CD4-positive, alpha-beta T cell treated with Interleukin-15 for 4 hours (primary cell): ENCODE data around the gene WIPF1.
"Not testable (repeated sequence)": the region's sequence is repeated elsewhere in the genome, so short reads cannot be mapped to it uniquely, and the experiment has no call there.

Experiments used
- DNase-seq: peaks from one replicate; pipeline ENCODE4 v3.0.0-alpha.2; 2020; ENCODE audit warnings: low spot score

The WIPF1 gene

DNA sequence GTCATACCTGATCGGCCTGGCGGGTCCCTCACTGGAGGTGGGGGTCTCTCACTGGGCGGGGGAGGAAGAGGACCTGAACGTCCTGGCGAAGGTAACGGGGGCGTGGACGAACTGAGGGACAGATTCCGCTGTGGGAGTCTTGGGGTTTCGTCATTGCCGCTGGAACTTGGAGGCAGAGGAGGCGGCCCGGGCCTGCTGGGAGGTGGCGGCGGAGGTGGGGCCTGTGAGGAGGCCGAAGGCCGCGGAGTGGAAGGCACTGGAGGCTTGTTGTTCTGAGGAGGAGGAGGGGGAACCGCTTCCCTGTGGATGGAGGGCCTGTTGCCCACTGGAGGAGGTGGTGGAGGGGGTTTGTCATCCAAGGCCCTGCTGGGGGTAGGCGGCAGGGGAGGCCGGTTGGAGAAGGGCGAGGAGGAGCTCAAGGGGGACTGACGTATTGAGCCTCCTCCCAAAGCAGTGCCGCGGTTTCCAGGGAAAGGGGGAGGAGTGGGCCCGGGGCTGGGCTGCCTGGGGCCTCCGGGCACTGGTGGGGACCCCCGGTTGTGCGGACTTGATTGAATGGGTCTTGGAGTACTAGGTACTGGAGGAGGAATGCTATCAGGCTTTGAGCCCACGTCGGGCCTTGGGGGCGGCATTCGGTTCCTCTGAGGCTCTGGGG is 25.8 kb downstream of the WIPF1 start:
- DNase-seq, result no peak

DNA sequence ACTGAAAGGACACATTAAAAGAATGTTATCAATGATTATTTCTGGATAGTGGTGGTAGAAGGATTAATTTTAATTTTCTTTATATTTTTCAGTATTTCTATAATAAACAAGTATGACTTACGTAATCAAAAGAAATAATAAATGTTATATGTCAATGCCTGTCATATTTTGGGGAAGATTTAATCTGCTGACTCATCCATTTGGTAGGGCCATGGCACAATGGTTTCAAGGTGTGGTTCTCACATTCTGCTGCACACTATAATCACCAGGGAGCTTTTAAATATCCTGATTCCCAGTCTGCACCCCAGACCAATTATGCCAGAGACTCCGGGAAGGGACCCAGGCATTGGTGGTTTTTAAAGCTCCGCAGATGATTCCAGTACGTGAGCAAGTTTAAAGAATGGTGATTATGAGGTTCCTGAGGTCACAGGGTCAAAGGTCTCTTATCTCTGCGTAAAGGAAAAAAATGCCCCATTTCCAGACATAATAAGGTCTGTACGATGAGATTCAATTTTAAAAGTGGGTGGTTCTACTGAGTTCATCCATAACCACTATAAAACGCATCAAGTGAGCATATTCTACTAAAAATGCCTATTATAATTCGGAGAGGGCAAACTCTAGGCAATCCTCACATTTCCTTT is 27.2 kb downstream of the WIPF1 start:
- DNase-seq, result no peak

DNA sequence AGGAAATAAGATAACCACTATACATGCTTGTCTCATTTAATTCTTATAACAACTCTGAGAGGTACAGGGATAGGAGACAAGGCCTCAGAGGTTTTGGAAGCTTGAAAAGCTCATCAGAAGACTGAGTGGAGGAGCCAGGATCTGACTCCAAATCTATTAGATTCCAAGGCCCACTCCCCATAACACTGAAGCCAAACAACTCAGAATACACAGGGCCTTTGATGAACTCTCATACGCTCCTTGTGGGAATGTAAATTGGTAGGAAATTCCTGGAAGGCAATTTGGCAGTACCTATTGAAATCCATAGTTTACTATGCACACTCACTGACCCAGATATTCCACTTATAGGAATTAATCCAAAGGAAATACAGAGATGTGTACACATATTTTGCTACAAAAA is 27.9 kb downstream of the WIPF1 start:
- no peak for DNase-seq

DNA sequence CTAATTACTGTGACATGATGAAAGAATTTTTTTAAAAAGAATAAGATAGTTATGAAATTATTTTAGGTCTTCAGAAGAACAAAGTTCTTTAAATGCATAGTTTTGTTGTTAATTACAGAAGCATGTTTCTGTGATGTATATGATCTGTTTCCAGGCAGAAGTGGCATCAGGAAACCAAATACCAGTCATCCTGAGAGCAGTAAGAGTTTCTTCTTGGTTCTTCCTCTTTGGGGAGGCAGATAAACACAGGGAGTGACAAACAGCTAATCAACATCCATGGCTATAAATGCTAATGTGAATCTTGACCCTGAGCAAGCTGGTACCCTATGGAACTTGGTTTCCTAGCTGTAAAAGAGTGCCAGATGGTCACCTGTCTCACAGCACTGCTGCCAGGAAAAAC is 29.2 kb downstream of the WIPF1 start:
- no peak for DNase-seq

DNA sequence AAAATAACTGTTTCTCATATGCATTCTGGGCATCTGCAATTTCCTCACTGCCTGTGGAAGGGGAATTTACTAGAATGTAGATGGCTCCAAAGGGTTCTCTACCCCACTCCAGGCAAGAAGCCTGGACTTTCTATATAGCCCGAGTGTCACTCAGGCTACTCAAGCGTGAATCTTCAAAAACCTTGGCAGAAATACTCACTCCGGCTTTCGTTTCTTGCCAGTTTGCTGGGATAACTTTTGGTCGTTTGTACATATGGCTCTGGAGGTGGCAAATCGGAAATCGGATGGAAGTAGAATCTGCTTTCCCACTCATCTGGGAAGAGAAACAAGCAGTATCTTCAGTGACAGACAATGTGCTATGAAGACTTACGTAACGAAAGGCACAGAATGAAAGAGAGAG is 30.7 kb downstream of the WIPF1 start:
- no peak for DNase-seq

DNA sequence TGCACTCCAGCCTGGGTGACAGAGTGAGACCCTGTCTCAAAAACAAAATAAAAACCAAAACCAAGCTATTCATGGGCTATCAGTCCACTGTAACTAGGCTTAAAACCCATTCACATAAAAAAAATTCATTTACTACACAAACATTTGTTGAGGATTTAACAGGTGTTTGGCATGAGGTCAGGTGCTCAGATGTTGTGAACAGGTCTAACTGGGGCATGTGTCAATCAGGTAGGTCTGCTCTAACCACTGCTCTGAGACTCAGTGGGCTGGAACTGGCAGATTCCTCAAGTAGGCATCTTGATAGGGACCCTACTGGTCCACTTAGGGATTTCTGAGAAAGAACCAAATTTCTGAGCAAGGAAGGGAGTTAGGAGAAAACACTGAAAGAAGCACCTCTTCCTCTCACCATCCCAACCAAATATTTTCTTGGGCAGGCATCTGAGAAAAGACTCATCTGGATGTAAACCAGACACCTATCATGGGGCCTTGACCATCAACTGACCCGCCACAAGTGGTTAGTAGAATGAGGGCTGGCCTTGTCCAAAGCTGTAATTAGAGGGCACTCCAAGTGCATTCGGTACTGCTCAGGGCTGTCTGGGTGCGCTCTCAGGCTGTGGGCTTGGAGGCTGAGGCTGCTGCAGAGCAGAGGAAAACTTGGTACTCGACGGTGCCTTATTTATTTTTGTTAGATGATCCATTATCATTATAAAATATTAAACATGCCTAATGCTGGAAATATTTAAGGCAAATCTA is 33.9 kb downstream of the WIPF1 start:
- no peak for DNase-seq

DNA sequence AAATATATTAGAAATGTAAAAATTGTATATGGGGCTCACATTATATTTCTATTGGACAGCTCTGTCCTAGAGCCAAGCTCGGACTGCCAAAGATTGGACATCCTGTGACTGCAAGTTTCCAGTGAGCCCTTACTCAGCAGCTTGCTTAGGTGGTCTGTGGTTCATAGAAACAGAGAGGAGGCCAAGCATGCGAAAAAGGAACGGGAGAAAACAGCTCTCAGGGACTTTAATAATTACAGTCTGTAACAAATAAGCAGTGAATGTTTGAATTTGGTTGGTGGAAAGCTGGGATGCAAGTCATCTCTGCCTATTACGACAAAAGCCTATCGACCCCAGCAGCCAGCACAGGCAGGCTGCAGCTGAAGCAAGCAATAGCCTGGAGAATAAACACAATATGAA is 35.6 kb downstream of the WIPF1 start:
- no peak for DNase-seq

DNA sequence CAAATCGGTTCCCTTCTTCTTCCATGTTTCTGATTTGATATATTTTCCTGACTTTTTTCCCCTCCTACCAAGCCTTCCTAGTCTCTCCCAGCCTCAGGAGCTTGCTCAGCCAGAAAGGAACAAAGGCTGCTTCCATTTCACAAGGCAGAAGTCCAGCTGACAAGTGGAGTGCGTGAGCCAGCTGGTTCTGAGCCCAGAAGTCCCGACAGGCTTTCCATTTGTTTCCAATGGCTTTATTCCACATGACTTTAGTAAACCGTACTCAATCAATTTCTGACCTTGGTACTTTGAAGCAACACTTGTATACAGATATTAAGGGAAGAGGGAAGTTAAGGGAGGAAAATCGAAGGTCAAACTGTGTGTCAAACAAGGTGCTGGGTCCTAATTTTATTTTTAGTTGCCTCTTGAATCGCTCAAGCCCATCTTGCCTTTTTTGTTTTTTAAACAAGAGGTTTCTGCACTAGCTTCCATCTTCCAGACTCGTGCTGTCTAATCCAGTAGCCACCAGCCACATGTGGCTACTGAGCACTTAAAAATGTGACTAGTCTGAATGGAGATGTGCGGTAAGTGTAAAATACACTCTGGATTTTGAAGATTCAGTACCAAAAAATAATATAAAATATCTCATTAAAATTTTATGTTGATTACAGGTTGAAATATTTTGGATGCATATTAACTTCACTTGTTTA is 36.2 kb downstream of the WIPF1 start:
- no peak for DNase-seq

DNA sequence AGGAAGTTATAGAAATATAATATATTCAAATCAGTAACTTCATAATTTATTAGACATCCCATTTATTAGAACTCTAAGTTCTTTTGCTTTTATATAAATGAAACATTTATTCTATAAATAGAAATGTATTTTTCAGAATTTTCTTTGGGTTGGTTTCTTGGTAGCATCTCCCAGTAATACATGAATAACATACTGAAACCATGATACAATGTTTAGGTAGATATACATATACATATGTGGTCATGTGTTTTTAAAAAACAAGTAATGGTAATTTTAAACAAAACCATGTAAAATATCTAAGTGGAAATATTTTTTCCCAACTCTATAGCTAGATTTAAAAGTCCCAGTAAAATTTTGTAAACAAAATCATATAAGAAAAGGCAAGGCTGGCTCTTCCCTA is 36.9 kb downstream of the WIPF1 start:
- no peak for DNase-seq

DNA sequence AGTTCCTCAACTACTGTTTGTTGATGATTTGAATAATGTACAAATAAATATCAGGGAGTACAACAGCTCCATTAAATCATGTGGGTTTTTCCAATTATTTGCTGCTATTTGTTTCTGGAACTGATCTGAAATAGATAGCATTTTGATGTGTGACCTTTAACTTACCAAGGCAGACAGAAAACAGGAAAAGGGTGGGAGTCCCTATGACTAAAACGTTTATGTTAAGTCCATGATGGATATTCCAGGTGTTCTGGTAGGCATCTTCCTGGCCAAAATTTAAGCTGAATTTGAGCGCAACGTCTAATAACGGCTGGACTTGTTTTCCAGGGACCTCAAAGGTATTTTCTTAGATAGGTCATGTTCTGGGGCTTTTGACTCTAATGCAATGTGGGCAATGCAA is 41.6 kb downstream of the WIPF1 start:
- no peak for DNase-seq

DNA sequence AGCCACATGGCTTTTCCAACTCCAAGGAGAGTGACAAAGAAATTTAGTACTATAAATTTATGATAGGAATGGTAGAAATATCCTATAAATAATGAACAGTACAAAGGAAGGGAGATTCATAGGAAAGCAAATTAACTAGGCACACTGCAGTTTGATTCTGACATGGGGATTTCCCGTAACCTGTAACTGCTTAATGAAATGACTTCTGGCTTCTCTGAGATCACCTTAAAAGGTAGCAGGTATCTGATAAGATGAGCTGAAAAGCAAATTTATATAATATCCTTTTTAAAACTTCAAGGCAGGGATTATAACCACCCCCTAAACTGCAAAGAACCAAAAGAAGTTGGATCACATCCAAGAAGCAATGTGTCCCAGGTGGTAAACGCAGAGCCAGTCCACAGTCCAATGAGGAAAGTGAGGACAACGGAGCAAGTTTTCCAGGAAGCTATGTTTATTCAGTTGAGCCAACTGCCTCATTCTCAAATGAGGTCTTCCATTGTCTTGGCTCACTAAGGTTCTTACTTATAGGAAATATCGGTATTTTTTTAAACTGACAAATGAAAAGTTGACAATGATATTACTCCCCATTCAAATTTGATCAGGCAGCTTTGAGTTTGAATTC is 43.0 kb downstream of the WIPF1 start:
- DNase-seq, result peak; percentile 42

DNA sequence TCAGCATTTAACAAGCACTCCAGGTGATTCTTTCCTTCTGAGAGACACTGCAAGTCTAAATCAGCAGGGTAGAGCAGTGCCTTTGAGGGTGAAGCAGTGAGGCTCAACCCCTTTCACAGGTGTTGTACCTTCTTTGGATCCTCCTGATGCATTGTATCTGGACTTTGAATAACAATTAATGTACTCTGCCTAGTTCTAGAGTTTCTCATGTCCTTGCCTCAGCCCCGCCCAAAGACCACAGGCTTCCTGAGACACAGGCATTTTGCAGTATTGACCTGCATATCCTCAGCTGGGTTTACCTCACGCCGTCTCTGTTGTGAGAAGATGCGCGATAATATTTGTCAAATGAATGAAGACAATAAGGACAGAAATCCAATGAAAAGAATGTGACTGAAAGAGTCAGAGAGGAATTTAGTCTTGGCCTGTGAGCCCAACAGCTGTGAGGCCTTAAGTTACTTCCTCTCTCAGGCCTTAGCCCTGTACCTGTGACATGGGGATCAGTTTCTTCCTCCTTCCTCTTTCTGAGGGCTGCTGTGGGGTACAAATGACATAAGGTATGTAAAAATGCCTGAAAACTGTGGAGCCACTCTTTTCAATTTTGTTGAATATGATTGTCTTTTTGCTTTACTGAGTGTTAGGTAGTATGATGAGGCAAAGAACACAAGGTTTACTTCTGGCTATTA is 43.7 kb downstream of the WIPF1 start:
- DNase-seq, result peak; percentile 47

DNA sequence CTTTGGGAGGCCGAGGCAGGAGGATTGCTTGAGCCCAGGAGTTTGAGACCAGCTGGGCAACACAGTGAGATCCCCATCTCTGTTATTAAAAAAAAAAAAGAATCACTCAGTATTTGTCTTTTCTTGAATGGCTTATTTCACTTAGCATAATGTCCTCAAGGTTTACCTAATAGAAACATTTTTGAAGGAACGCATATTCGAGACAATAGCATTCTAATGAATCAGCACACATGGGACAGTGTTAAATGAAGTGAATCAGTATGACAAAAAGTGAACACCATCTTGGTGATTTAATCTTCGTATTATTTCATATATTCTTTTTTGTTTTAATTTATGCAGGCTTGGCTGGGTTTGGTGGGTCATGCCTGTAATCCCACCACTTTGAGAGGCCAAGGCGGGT is 44.7 kb downstream of the WIPF1 start:
- DNase-seq, result no peak

DNA sequence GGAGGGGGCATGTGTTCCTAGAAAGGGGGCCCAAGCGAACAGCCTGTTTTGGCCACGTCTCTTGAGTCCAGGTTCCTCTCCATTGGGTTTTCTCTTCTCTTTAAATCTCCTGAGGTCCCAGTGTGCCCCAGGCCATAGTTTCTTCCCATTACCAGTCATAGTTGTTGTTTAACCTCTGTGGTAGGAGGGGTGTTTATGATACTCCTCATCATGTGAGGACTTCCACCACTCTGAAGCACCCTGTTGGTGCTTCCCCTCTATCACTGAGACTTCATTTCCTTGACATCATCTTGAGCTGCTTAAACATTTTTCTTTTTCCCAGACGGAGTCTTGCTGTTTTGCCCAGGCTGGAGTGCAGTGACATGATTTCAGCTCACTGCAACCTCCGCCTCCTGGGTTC is 45.9 kb downstream of the WIPF1 start:
- DNase-seq, result no peak

DNA sequence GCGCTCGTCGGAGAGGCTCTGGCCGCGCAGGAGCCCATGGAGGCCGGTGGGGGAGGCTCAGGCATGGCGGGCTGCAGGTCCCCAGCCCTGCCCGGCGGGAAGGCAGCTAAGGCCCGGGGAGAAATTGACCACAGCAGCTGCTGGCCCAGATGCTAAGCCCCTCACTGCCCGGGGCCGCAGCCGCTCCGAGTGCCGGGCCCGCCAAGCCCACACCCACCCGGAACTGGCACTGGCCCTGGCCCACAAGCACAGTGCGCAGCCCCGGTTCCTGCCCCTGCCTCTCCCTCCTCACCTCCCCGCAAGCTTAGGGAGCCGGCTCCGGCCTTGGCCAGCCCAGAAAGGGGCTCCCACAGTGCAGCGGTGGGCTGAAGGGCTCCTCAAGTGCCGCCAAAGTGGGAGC is 49.0 kb downstream of the WIPF1 start:
- not testable (repeated sequence) for DNase-seq

DNA sequence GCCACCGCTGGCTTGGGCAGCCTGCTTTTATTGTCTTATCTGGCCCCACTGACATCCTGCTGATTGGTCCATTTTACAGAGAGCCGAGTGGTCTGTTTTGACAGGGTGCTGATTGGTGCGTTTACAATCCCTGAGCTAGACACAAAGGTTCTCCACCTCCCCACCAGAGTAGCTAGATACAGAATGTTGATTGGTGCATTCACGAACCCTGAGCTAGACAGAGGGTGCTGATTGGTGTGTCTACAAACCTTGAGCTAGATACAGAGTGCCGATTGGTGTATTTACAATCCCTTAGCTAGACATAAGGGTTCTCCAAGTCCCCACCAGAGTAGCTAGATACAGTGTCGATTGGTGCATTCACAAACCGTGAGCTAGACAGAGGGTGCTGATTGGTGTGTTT is 49.6 kb downstream of the WIPF1 start:
- not testable (repeated sequence) for DNase-seq

DNA sequence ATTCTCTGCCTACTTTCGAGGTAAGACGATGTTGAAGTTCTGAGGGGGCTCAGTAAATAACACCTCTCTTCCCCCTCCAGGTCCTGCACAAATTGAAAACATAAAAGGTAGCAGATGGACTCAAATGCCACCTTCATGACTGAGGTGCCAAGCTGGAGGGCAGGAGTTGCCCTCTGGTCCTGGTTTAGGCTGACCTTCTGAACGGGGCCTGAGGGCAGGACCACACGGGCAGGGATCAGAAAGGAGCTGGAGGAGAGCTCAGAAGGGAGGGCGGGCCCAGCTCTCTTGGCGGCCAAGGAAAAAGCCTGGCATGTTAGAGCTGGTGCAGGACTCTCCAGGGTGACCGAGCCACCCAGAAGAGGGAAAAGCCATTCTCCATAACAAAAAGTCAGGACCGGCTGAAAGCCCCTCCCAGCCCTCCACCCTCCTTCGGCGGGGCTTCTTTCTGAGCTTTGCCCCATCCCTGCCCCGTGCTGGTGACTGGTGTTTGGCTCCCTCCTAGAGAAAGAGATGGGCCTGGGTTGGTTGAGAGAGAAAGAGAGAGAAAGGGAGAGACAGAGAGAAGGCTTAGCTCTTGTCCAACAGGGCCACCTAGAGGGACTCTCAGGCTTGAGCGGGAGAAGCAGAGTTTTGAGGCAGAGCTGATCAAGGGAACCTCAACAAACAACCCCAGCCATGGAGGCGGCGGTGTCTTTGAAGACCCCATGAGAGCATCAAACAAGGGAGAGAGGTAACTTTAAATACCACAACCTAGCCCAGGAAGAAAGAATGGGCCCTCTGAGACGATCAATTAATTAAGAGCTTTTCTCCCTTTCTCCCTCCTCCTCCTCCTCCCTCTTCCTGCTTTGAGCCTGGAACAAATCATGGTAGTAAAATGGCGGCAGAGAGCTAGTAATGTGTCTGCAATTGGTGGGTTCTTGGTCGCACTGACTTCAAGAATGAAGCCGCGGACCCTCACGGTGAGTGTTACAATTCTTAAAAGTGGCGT is 50.8 kb downstream of the WIPF1 start:
- DNase-seq, result peak; percentile 41

DNA sequence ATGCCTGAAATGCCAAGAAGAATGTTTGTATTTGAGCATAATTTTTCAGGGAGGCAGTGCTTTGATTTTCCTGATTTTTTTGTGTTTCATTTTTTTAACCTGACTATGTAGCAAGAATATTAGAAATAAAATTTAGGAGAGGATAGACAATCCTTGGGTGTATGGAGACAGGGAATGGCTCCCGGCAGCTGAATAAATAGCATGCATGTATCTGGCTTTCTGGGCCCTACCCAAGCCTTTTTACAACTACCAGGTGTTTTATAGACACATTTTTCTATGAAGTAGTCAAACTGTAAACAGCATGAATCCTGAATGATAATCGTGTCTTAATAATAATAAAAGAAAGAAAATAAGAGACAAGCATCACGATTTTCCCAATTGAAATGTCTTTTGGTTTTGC is 52.4 kb downstream of the WIPF1 start:
- DNase-seq, result no peak

DNA sequence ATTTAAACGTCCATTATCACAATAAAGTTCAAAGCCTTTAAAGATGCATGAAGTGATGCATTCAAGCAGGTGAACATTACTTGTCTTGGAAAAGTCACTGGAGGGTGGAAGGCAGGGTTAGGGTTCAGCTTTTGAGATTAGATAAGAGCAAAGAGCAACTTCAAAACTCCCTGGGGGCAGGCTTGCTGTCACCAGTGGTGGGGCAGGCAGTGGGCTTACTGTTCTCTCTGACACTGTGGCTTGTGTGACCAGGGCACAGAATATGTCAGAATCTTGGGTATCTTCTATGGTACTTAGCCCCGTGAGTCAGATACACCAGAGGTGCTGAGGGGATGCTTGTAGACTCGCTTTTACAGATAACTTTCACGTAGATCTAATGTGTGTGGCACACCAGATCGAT is 52.8 kb downstream of the WIPF1 start:
- DNase-seq, result no peak

DNA sequence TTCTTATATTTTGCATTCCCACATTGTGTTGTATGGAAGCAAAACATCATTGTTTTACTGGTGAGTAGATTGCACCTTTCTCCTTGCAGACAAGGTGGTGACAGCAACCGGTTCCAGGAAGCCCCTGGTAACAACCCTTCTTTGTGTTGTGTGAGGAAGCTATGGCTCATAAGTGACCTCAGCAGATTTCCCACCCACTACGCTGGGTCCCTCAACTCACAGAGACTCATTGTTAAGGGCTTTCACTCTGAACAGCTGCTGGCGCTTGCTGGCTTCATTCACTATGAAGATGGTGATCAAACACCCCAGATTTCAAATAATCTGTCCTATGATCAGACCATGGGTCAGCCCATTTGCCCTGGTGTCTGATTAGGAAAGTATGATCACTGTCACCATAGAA is 53.4 kb downstream of the WIPF1 start:
- DNase-seq, result no peak

DNA sequence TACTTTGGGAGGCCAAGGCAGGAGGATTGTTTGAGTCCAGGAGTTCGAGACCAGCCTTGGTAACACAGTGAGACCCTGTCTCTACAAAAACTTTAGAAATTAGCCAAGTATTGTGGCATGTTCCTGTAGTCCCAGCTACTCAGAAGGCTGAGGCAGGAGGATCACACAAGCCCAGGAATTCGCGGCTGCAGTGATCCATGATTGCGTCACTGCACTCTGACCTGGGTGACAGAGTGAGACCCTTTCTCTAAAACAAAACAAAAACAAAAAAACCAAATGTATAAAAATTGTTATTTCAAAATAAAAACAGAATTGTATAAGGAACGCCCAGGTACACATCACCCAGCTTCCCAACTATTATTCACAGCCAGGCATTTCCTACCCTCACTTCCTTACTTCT is 56.7 kb downstream of the WIPF1 start:
- DNase-seq, result no peak
